ENCODE data around the gene ABCA4. TPM values are rescaled to one million over a fixed set of nuclear protein-coding genes. Genes with fewer than 3 reads are reported as not detected.

Gene ABCA4
- total RNA-seq, 1 donor from 2014 or later: 0.49 TPM

DNA sequence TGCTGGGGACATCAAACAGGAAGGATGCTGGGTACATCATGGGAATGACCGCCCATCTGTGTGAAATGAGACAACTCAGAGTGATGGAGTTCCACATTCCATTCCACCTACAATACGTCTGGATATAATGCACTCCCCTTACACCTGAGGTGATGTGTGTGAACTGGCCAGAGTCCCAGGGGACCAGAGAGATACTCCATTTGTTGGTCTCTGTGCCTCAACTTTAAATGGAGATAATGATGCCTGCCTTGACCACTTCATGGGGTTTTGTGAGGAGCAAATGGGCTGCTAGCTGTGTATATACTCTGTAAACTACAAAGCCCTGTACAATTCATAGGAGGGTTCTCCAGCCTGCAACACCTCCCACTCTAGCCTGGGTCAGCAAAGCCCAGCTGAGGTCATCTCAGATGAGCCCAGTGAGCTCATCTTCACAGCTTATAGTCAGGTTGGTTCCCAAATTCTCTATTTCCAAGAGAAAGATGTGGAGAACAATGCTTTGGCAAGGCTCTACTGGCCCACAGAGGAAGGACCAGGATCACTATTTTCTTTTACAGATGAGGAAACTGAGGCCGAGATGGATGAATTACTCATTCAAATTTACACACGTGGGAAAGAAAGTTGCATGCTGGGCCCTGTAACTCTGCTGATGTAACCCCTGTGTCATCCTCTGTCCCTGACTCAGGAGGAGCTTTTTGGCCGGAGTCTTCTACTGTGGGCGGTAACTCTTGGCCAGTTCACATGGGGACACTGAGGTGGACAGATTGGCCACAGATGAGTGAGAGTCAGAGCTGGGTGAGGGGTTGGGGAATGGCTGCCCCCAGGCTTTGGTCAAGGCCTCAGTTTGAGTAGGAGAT, 106.1 kb downstream of the ABCA4 start:
- Histone ChIP-seq H3K27me3 (no peaks in the 10 kb centered on the region), H3K27ac (no peak overlapping the region), H3K4me3 (no peak overlapping the region), H3K36me3 (no peaks in the 10 kb centered on the region), H3K4me1 (no peaks in the 10 kb centered on the region), H3K9me3 (no peaks in the 10 kb centered on the region)
- no peak for DNase-seq (ENCODE audit: extremely low spot score in 2 of 2)
- TF ChIP-seq POLR2AphosphoS5 (IDR thresholded peaks at IDR 0.05; ENCODE audit: insufficient read depth in 1 of 2, low read depth in 1 of 2) (no peak), POLR2A (IDR thresholded peaks at IDR 0.05) (no peak)
- TF ChIP-seq, protein P1, sequence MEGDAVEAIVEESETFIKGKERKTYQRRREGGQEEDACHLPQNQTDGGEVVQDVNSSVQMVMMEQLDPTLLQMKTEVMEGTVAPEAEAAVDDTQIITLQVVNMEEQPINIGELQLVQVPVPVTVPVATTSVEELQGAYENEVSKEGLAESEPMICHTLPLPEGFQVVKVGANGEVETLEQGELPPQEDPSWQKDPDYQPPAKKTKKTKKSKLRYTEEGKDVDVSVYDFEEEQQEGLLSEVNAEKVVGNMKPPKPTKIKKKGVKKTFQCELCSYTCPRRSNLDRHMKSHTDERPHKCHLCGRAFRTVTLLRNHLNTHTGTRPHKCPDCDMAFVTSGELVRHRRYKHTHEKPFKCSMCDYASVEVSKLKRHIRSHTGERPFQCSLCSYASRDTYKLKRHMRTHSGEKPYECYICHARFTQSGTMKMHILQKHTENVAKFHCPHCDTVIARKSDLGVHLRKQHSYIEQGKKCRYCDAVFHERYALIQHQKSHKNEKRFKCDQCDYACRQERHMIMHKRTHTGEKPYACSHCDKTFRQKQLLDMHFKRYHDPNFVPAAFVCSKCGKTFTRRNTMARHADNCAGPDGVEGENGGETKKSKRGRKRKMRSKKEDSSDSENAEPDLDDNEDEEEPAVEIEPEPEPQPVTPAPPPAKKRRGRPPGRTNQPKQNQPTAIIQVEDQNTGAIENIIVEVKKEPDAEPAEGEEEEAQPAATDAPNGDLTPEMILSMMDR (IDR thresholded peaks at IDR 0.05): no peak
- intact Hi-C loops (cut with DNase I): no loop called here

DNA sequence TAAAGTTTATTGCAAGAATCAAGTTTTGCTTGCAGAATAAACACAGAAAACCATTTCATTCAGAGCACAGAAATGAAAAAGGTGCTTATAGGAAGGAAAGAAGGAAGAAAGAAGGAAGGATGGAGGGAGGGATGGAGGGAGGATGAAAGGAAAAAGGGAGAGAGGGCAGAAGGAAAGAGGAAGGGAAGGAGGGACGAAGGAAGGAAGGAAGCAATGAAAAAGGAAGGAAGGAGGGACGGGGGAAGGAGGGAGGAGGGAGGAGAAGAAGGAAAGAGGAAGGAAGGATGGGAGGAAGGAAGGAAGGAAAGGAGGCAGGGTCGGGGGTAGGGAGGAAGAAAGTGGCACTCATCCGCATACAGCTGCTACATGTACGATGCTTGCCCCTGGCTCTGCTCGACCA, 106.9 kb downstream of the ABCA4 start:
- no peak overlapping the region for H3K4me3 ChIP-seq
- TF ChIP-seq, protein P1 (IDR thresholded peaks at IDR 0.05): no peak
- TF ChIP-seq POLR2A (IDR thresholded peaks at IDR 0.05) (no peak), POLR2AphosphoS5 (IDR thresholded peaks at IDR 0.05; ENCODE audit: insufficient read depth in 1 of 2, low read depth in 1 of 2) (no peak)
- intact Hi-C loops (cut with DNase I): no loop called here
- no peaks in the 10 kb centered on the region for H3K36me3 ChIP-seq
- no peaks in the 10 kb centered on the region for H3K4me1 ChIP-seq
- no peak overlapping the region for H3K27ac ChIP-seq
- no peak for DNase-seq (ENCODE audit: extremely low spot score in 2 of 2)
- no peaks in the 10 kb centered on the region for H3K27me3 ChIP-seq
- no peaks in the 10 kb centered on the region for H3K9me3 ChIP-seq

DNA sequence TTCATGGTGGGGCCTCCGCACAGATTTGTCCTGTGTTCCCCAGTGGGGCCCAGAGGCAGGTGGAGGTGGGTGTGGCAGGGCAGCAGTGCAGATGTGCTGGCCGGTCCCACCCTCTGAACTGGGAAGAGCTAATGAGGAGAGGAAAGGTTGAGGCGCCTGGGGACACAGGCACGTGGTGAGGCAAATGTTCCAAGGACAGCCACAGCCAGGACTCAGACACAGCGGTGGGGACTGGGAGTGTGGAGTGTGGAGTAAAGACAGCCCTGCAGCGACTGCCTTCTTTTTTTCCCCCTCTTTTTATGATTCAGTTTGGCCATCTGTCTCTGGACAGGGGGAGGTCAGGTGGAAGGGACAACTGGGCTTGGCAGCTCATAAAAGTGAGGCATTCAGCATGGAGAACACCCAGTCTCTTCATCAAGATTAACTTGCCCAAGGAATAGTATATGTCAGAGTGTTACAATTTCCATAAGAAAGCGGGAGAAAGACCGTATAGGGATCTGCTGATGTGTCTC, 107.5 kb downstream of the ABCA4 start:
- H3K27ac ChIP-seq: no peak overlapping the region
- no peaks in the 10 kb centered on the region for H3K27me3 ChIP-seq
- intact Hi-C loops (cut with DNase I): no loop called here
- TF ChIP-seq POLR2AphosphoS5 (IDR thresholded peaks at IDR 0.05; ENCODE audit: insufficient read depth in 1 of 2, low read depth in 1 of 2): no peak
- TF ChIP-seq POLR2A (IDR thresholded peaks at IDR 0.05): no peak
- TF ChIP-seq, protein P1 (IDR thresholded peaks at IDR 0.05): no peak
- H3K36me3 ChIP-seq: no peaks in the 10 kb centered on the region
- no peaks in the 10 kb centered on the region for H3K9me3 ChIP-seq
- H3K4me1 ChIP-seq: no peaks in the 10 kb centered on the region
- no peak for DNase-seq (ENCODE audit: extremely low spot score in 2 of 2)
- H3K4me3 ChIP-seq: no peak overlapping the region

DNA sequence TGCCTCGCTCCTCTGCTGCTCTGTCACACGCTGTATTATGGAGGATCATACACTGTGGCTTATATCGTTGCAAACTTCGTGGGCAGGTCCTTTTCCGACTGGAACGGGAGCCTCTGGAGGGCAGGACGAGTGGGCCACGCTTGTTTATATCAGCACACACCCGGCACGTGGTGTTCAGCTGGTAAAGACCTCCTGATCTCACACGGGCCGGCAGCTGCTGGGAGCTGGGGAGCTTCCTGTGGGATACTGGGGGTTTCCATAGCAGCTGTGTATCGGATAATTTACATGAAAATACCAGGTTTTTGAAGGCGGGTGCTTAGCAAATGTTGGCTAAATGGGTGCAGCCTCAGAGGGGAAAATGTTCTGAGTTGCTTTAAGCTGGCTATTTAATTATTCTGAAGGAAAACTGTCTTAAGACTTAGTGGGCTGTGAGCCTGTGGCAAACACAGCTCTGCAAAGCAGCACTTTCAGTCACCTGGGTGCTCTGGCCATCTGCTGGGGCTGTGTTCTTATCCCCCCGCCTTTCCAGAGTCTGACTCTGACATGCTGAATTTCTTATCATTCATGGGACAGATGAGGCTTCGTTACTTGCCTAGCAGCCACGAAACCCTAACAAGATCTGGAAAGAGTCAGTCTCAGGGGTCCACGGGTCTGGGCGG, 108.1 kb downstream of the ABCA4 start:
- TF ChIP-seq, protein P1 (IDR thresholded peaks at IDR 0.05): no peak
- TF ChIP-seq POLR2A (IDR thresholded peaks at IDR 0.05) (no peak), POLR2AphosphoS5 (IDR thresholded peaks at IDR 0.05; ENCODE audit: insufficient read depth in 1 of 2, low read depth in 1 of 2) (no peak)
- Histone ChIP-seq H3K4me3 (no peak overlapping the region), H3K9me3 (no peaks in the 10 kb centered on the region), H3K4me1 (no peaks in the 10 kb centered on the region), H3K27ac (no peak overlapping the region), H3K36me3 (no peaks in the 10 kb centered on the region), H3K27me3 (no peaks in the 10 kb centered on the region)
- intact Hi-C loops (cut with DNase I): no loop called here
- DNase-seq (ENCODE audit: extremely low spot score in 2 of 2): no peak
